ENCODE data around the gene ZNF536.

ZNF536 gene

DNA sequence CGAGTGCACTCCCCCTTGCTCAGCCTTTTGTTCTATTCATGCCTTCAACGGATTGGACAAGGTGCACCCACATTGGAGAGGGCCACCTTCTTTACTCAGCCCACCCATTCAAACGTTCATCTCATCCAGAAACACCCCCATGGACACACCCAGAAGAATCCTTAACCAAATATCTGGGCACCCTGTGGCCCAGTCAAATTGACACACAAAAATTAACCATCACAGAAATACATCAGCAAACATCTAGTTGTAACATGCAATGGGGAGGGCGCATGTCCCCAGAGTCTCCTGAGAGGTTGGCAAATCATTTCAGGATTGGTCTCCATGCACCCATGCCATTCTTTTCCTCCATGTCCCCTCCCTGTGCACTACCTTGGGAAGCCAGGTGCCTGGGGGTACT lies 167.1 kb downstream of the ZNF536 start:
- no peak overlapping the region for H3K4me3 ChIP-seq (ENCODE audit: low read length)
- no peak for DNase-seq (ENCODE audit: low read depth)
- TF ChIP-seq, protein P1, sequence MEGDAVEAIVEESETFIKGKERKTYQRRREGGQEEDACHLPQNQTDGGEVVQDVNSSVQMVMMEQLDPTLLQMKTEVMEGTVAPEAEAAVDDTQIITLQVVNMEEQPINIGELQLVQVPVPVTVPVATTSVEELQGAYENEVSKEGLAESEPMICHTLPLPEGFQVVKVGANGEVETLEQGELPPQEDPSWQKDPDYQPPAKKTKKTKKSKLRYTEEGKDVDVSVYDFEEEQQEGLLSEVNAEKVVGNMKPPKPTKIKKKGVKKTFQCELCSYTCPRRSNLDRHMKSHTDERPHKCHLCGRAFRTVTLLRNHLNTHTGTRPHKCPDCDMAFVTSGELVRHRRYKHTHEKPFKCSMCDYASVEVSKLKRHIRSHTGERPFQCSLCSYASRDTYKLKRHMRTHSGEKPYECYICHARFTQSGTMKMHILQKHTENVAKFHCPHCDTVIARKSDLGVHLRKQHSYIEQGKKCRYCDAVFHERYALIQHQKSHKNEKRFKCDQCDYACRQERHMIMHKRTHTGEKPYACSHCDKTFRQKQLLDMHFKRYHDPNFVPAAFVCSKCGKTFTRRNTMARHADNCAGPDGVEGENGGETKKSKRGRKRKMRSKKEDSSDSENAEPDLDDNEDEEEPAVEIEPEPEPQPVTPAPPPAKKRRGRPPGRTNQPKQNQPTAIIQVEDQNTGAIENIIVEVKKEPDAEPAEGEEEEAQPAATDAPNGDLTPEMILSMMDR (conservative IDR thresholded peaks at IDR 0.05; ENCODE audit: low read length) = no peak

DNA sequence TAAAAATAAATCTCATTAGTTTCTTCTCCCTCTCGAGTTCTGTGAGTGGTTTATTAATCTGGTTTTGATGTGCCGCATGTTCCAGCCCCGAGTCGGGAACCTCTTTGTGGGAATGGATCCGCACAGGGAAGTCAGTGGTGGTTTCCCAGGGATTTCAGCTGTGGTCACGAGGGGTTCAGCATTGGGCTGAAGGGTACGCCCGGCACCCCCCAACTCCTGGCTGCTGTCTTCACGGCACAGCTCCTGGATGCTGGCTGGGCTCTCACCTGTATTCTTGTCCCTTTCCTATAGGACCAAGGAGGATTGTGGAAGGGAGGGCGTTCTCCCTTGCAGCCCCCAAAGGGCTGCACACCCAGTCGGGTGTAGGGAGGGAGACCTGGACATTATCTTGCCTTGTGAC lies 167.8 kb downstream of the ZNF536 start:
- H3K4me3 ChIP-seq (ENCODE audit: low read length) = no peak overlapping the region
- DNase-seq (ENCODE audit: low read depth) = no peak
- TF ChIP-seq, protein P1 (conservative IDR thresholded peaks at IDR 0.05; ENCODE audit: low read length) = no peak

DNA sequence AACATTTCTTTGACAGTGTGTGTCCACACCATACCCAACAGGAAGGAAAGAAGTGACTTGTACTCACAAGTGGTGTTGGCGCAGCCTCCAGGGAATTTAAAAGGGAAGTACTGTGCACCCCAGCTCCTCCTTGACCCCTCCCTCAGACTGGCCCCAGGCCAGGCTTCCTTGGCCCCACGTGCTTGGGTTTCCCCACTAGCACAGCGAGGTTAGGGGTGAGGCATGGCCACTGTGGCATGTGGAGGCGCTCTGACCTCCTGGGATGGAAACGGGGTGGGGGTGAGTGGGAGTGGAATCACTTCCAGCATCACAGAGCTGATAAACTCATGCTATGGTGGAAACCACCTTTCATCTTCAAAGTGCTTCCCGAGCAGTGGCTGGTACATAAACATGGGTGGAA lies 168.6 kb downstream of the ZNF536 start:
- TF ChIP-seq, protein P1 (conservative IDR thresholded peaks at IDR 0.05; ENCODE audit: low read length) = no peak
- no peak overlapping the region for H3K4me3 ChIP-seq (ENCODE audit: low read length)
- no peak for DNase-seq (ENCODE audit: low read depth)

DNA sequence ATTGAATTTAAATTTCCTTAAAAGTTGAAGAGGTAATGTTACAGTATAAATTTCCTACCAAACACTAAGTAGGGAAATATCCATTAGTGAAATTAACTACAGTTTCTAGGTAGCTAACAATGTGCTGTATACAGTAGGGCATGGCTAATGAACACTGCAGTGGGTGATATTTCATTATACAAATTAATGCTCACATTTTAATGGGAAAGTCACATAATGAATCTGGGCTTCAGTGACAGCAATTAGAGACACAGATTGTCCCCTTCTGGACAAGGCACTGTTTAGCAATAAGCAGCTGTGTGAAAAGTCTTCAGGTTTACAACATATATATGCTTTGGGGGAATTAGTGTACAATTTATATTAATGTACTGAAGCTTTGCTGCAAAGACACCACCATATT lies 169.4 kb downstream of the ZNF536 start:
- TF ChIP-seq, protein P1 (conservative IDR thresholded peaks at IDR 0.05; ENCODE audit: low read length) = no peak
- DNase-seq (ENCODE audit: low read depth) = no peak
- H3K4me3 ChIP-seq (ENCODE audit: low read length) = no peak overlapping the region

DNA sequence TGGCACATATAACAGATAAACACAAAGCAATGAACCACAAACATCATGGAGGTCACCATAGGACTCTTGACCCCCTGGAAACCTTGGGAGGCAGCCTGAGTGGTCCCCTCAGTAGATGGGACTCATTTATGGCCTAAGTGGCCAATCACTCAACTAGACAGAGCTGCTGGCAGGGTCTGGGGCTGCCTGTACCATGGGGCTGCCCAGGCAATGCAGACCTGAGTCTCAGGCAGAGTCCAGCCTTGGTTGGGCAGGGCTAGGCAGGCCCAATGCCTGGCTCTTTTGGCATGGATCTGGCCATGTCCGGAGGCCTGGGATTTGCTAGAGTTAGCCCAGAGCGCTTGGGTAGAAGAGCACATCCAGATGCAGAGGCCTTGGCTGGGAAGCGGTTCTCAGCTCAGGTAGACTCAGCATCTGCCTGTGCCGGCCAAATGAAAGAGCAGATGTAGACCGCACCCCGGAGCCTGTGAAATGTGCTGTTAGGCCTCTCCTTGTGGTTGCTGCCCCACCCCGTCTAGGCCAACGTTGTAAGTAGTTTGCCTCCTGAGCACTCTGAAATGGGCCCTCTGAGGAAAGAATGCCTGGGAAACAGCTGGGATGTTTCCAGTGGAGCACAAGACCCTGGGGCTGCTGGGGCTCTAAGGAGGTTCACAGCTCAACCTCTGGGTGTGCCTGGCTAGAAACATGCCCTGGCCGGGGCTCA lies 171.2 kb downstream of the ZNF536 start:
- TF ChIP-seq, protein P1 (conservative IDR thresholded peaks at IDR 0.05; ENCODE audit: low read length) = no peak
- no peak for DNase-seq (ENCODE audit: low read depth)
- H3K4me3 ChIP-seq (ENCODE audit: low read length) = no peak overlapping the region

DNA sequence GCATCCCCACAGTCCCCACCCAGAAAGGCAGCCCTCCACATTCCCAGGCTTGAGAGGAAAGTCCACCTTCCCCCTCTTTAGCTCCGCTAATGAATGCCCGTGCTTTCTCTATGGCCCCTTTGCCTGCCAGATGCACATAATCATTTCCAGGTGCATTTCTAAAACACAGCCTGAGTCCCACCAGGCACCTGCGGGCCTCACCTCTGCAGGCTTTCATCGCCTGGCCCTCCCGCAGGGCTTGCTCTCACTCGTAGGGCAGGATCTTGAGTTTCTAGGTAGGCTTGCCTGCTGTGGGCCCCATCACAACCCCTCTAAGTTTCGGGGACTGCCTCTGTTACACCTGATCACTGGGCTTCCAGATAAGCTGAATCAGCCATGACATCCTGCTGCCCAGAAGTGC lies 173.6 kb downstream of the ZNF536 start:
- TF ChIP-seq, protein P1 (conservative IDR thresholded peaks at IDR 0.05; ENCODE audit: low read length) = no peak
- no peak overlapping the region for H3K4me3 ChIP-seq (ENCODE audit: low read length)
- no peak for DNase-seq (ENCODE audit: low read depth)

DNA sequence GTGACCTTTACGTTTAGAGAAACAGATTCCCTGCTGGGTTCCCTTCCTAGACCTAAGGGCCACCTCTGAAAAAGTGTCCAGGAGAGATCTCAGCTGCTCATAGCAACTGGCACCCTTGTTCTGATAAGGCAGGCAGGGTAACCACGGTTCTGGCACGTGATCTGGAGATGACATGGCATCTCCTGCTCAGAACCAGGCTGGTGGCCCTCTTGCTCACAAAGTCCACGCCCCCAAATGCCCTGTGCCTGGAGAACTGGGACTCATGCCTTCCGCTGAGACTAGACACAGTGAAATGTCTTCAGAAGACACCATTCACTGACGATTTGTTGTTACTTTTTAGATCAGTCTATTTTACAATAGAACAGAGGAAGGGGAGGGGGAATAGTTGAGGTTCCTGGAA lies 174.1 kb downstream of the ZNF536 start:
- TF ChIP-seq, protein P1 (conservative IDR thresholded peaks at IDR 0.05; ENCODE audit: low read length) = no peak
- no peak overlapping the region for H3K4me3 ChIP-seq (ENCODE audit: low read length)
- no peak for DNase-seq (ENCODE audit: low read depth)

Measured in AG10803 (cell line).